Measurements from ENCODE around the gene GALNT10. TPM values are rescaled to one million over a fixed set of nuclear protein-coding genes. Genes with fewer than 3 reads are reported as not detected.

Gene GALNT10
- total RNA-seq, 2 donors from 2014 or later = 21.7 to 27.1 TPM

- TF ChIP-seq POLR2AphosphoS5 (IDR thresholded peaks at IDR 0.05) (no peak), CTCF (IDR thresholded peaks at IDR 0.05) (no peak), POLR2A (IDR thresholded peaks at IDR 0.05) (no peak)
- no peak overlapping the region for H3K4me3 ChIP-seq
- 86% methylated on average over 4 of the region's 4 CpGs for WGBS
- no peaks in the 10 kb centered on the region for H3K36me3 ChIP-seq
- no peaks in the 10 kb centered on the region for H3K9me3 ChIP-seq
- no peak overlapping the region for H3K27ac ChIP-seq
- no peaks in the 10 kb centered on the region for H3K27me3 ChIP-seq (replicated peaks; ENCODE audit: insufficient read depth)
- DNase-seq (ENCODE audit: low spot score) = no peak
- intact Hi-C loops (cut with DNase I) = no loop called here
- H3K4me1 ChIP-seq (replicated peaks) = peaks cover 3% of the 10 kb centered on the region
Observed at GRCh38 chr5:154285661-154286408, 95.3 kb downstream of the GALNT10 start.

GRCh38 chr5:154286557-154286956 is 96.0 kb downstream of the GALNT10 start:
- Histone ChIP-seq H3K27me3 (replicated peaks; ENCODE audit: insufficient read depth) (no peaks in the 10 kb centered on the region), H3K27ac (peak overlapping the region in 1 of 2 donors; percentile 10), H3K4me3 (no peak overlapping the region), H3K36me3 (no peaks in the 10 kb centered on the region), H3K9me3 (no peaks in the 10 kb centered on the region), H3K4me1 (replicated peaks) (peaks cover 3% of the 10 kb centered on the region)
- TF ChIP-seq POLR2AphosphoS5 (IDR thresholded peaks at IDR 0.05) = no peak
- TF ChIP-seq CTCF (IDR thresholded peaks at IDR 0.05) = no peak
- TF ChIP-seq POLR2A (IDR thresholded peaks at IDR 0.05) = no peak
- intact Hi-C loops (cut with DNase I) = no loop called here
- no peak for DNase-seq (ENCODE audit: low spot score)
- WGBS = 70% methylated on average over 3 of the region's 3 CpGs

GRCh38 chr5:154287136-154287535 is 96.6 kb downstream of the GALNT10 start:
- Histone ChIP-seq H3K27ac (peak overlapping the region in 1 of 2 donors; percentile 10), H3K36me3 (no peaks in the 10 kb centered on the region), H3K4me1 (replicated peaks) (peaks cover 3% of the 10 kb centered on the region), H3K9me3 (no peaks in the 10 kb centered on the region), H3K27me3 (replicated peaks; ENCODE audit: insufficient read depth) (no peaks in the 10 kb centered on the region), H3K4me3 (no peak overlapping the region)
- DNase-seq (ENCODE audit: low spot score) = peak; percentile 34
- intact Hi-C loops (cut with DNase I) = no loop called here
- TF ChIP-seq POLR2AphosphoS5 (IDR thresholded peaks at IDR 0.05) (peak; percentile 26), CTCF (IDR thresholded peaks at IDR 0.05) (no peak), POLR2A (IDR thresholded peaks at IDR 0.05) (no peak)
- 51% methylated on average over 5 of the region's 5 CpGs for WGBS

GRCh38 chr5:154288145-154288544 is 97.6 kb downstream of the GALNT10 start:
- 17% methylated on average over 2 of the region's 2 CpGs for WGBS
- no peak for DNase-seq (ENCODE audit: low spot score)

GRCh38 chr5:154291917-154292316 is 101.4 kb downstream of the GALNT10 start:
- Histone ChIP-seq H3K27me3 (replicated peaks; ENCODE audit: insufficient read depth) (no peaks in the 10 kb centered on the region), H3K27ac (no peak overlapping the region), H3K4me3 (no peak overlapping the region), H3K36me3 (no peaks in the 10 kb centered on the region), H3K9me3 (no peaks in the 10 kb centered on the region), H3K4me1 (replicated peaks) (peaks cover 6% of the 10 kb centered on the region)
- no peak for DNase-seq (ENCODE audit: low spot score)
- intact Hi-C loops (cut with DNase I) = no loop called here
- WGBS = 94% methylated on average over 5 of the region's 5 CpGs
- TF ChIP-seq CTCF (IDR thresholded peaks at IDR 0.05) (no peak), POLR2AphosphoS5 (IDR thresholded peaks at IDR 0.05) (no peak), POLR2A (IDR thresholded peaks at IDR 0.05) (no peak)

More at GRCh38 chr5:154288145-154288544, 97.6 kb downstream of the GALNT10 start:
- TF ChIP-seq POLR2A (IDR thresholded peaks at IDR 0.05) = no peak
- intact Hi-C loops (cut with DNase I) = no loop called here
- Histone ChIP-seq H3K4me3 (no peak overlapping the region), H3K27me3 (replicated peaks; ENCODE audit: insufficient read depth) (no peaks in the 10 kb centered on the region), H3K36me3 (no peaks in the 10 kb centered on the region), H3K9me3 (no peaks in the 10 kb centered on the region), H3K4me1 (replicated peaks) (peaks cover 3% of the 10 kb centered on the region), H3K27ac (no peak overlapping the region)
